Measurements from ENCODE around the gene NPRL2. TPM values are rescaled to one million over a fixed set of nuclear protein-coding genes. Genes with fewer than 3 reads are reported as not detected.

Gene NPRL2
- total RNA-seq, 1 donor from 2014 or later, result 20.8 TPM

- no peak for FAIRE-seq
- peak in 1 of 2 donors; percentile 54 for DNase-seq (ENCODE audit: low spot score in 2 of 2)
Measured at GRCh38 chr3:50333744-50334328, 16.7 kb downstream of the NPRL2 start.

GRCh38 chr3:50331364-50331907, 19.1 kb downstream of the NPRL2 start:
- DNase-seq (ENCODE audit: low spot score in 2 of 2), result no peak
- no peak for FAIRE-seq

GRCh38 chr3:50330330-50330729, 20.2 kb downstream of the NPRL2 start:
- FAIRE-seq, result no peak

GRCh38 chr3:50327943-50328691, 22.5 kb downstream of the NPRL2 start, which contains the start of gene TUSC2:
Gene TUSC2 (minus strand): TSS chr3:50328223. CDS start chr3:50328099, 124 bp downstream.
- DNase-seq (ENCODE audit: low spot score in 2 of 2), result peak; percentile 95 to 97
- FAIRE-seq, result peak; percentile 77

More at GRCh38 chr3:50330330-50330729, 20.2 kb downstream of the NPRL2 start:
- no peak for DNase-seq (ENCODE audit: low spot score in 2 of 2)

GRCh38 chr3:50327129-50327528, 23.4 kb downstream of the NPRL2 start:
- FAIRE-seq (no peak), DNase-seq (ENCODE audit: low spot score in 2 of 2) (no peak)

GRCh38 chr3:50326182-50326541, 24.4 kb downstream of the NPRL2 start:
- DNase-seq (ENCODE audit: low spot score in 2 of 2), result no peak
- no peak for FAIRE-seq

GRCh38 chr3:50325497-50326181, 24.9 kb downstream of the NPRL2 start:
- DNase-seq (ENCODE audit: low spot score in 2 of 2) (no peak), FAIRE-seq (no peak)

GRCh38 chr3:50325113-50325480, 25.5 kb downstream of the NPRL2 start:
- DNase-seq (ENCODE audit: low spot score in 2 of 2), result no peak
- no peak for FAIRE-seq

- FAIRE-seq, result no peak
Measured at GRCh38 chr3:50324351-50325112, 26.0 kb downstream of the NPRL2 start.

GRCh38 chr3:50323614-50324199, 26.9 kb downstream of the NPRL2 start:
- FAIRE-seq (no peak), DNase-seq (ENCODE audit: low spot score in 2 of 2) (no peak)

More at GRCh38 chr3:50324351-50325112, 26.0 kb downstream of the NPRL2 start:
- DNase-seq (ENCODE audit: low spot score in 2 of 2), result peak; percentile 79

- FAIRE-seq (no peak), DNase-seq (ENCODE audit: low spot score in 2 of 2) (no peak)
Measured at GRCh38 chr3:50323092-50323600, 27.4 kb downstream of the NPRL2 start.

GRCh38 chr3:50322386-50323091, 28.0 kb downstream of the NPRL2 start, which contains the start of gene HYAL2:
Gene HYAL2 (minus strand): TSS chr3:50322745. CDS start chr3:50320489, 2,256 bp downstream.
- FAIRE-seq (no peak), DNase-seq (ENCODE audit: low spot score in 2 of 2) (no peak)

- FAIRE-seq (no peak), DNase-seq (ENCODE audit: low spot score in 2 of 2) (no peak)
Measured at GRCh38 chr3:50322115-50322385, 28.5 kb downstream of the NPRL2 start.

- FAIRE-seq, result no peak
- peak; percentile 90 to 91 for DNase-seq (ENCODE audit: low spot score in 2 of 2)
Measured at GRCh38 chr3:50321336-50322114, 29.1 kb downstream of the NPRL2 start.

GRCh38 chr3:50320853-50321335, 29.7 kb downstream of the NPRL2 start:
- DNase-seq (ENCODE audit: low spot score in 2 of 2) (peak; percentile 88 to 91), FAIRE-seq (no peak)

GRCh38 chr3:50319894-50320625, 30.5 kb downstream of the NPRL2 start:
- DNase-seq (ENCODE audit: low spot score in 2 of 2) (no peak), FAIRE-seq (no peak)

- no peak for FAIRE-seq
- DNase-seq (ENCODE audit: low spot score in 2 of 2), result no peak
Measured at GRCh38 chr3:50319181-50319893, 31.2 kb downstream of the NPRL2 start.
